Spleen (tissue), 11 donors: ENCODE data around the gene MYH7. TPM values are rescaled to one million over a fixed set of nuclear protein-coding genes. Genes with fewer than 3 reads are reported as not detected.
"Not testable (repeated sequence)": the region's sequence is repeated elsewhere in the genome, so short reads cannot be mapped to it uniquely, and the experiment has no call there.

Experiments
- DNase-seq: peaks from one replicate; pipeline ENCODE4 v3.0.0-alpha.2; 2020
- H3K27ac ChIP-seq, 8 donors: fragments of 200-600 bp; sonication (generic) in 7 of 8; 1 replicate in 4 of 8; 2 replicates in 4 of 8; pipeline versions ENCODE4 v1.5.0 to v1.8.0; 2016 to 2021; ENCODE audit warnings: inconsistent platforms in 4 of 8, mild to moderate bottlenecking in 4 of 8, moderate library complexity in 1 of 8
- H3K27me3 ChIP-seq, 7 donors: fragments of 200-600 bp; sonication (generic) in 6 of 7; replicated peaks in 1 of 7; 1 replicate in 4 of 7; 2 replicates in 3 of 7; pipeline versions ENCODE4 v1.5.0 to v1.8.0; 2016 to 2021; ENCODE audit warnings: inconsistent platforms in 3 of 7, mild to moderate bottlenecking in 1 of 7
- H3K36me3 ChIP-seq, 6 donors: fragments of 200-600 bp; sonication (generic) in 5 of 6; 1 replicate in 4 of 6; 2 replicates in 2 of 6; pipeline versions ENCODE4 v1.5.0 to v1.8.0; 2016 to 2021; ENCODE audit warnings: inconsistent platforms in 2 of 6
- H3K4me1 ChIP-seq, 6 donors: fragments of 200-600 bp; sonication (generic) in 5 of 6; 1 replicate in 3 of 6; 2 replicates in 3 of 6; pipeline versions ENCODE4 v1.5.0 to v1.8.0; 2016 to 2021; ENCODE audit warnings: inconsistent platforms in 3 of 6
- H3K4me3 ChIP-seq, 8 donors: fragments of 200-600 bp; sonication (generic) in 7 of 8; 1 replicate in 4 of 8; 2 replicates in 4 of 8; pipeline versions ENCODE4 v1.5.0 to v1.8.0; 2016 to 2021; ENCODE audit warnings: inconsistent platforms in 4 of 8, mild to moderate bottlenecking in 4 of 8, moderate library complexity in 2 of 8
- H3K9me3 ChIP-seq, 8 donors: fragments of 200-600 bp; sonication (generic) in 7 of 8; 1 replicate in 4 of 8; 2 replicates in 4 of 8; pipeline versions ENCODE4 v1.5.0 to v1.8.0; 2016 to 2021; ENCODE audit warnings: inconsistent platforms in 4 of 8
- CTCF ChIP-seq, 11 experiments: fragments of 200-600 bp in 7 of 11; fragments of 450-650 bp in 4 of 11; sonication (generic) in 4 of 11; IDR thresholded peaks in 8 of 11; conservative IDR thresholded peaks in 3 of 11; 1 replicate in 7 of 11; 2 replicates in 4 of 11; pipeline versions ENCODE4 v1.4.0 to v1.8.0; 2016 to 2021; ENCODE audit warnings: antibody characterized with exemption in 11 of 11, inconsistent platforms in 4 of 11, mild to moderate bottlenecking in 1 of 11
- POLR2A ChIP-seq, 3 donors: fragments of 450-650 bp; IDR thresholded peaks; one replicate each; pipeline ENCODE4 v1.5.1; 2017; ENCODE audit warnings: antibody characterized with exemption in 3 of 3, mild to moderate bottlenecking in 1 of 3
- POLR2AphosphoS5 ChIP-seq, 3 donors: sonication (generic); formaldehyde crosslinking; IDR thresholded peaks; one replicate each; pipeline ENCODE4 v1.5.1; 2017; ENCODE audit warnings: antibody characterized with exemption in 3 of 3
- WGBS, 5 donors: extraction: QIAGEN DNeasy Blood & Tissue Kit in 3 of 5; methylation state at CpG; one replicate each; pipeline versions ENCODE4 v1.1.5 to v1.1.7; 2013 to 2018; 5-methylcytosine and 5-hydroxymethylcytosine counted together
- intact Hi-C: fragments of 100-400 bp; cut with DNase I; formaldehyde crosslinking; loops from one replicate; pipeline ENCODE4 v1.15.0; 2023; ENCODE audit warnings: low total_unique reads
- polyA plus RNA-seq, 3 donors: library from polyadenylated mRNA; stranded (reverse); fragments of 200-250 nt; gene quantifications; one replicate each; pipeline ENCODE4 v1.2.1, GENCODE V29; 2013
- total RNA-seq, 7 donors: library from RNA; depleted of rRNA in 3 of 7; stranded (reverse); fragments of >200 nt in 3 of 7; fragmentation: NEBNext Ultra II Directional in 4 of 7; extraction: Animal tissue kit (Norgen Biotek cat#: 25700) in 4 of 7; gene quantifications; one replicate each; pipeline versions ENCODE4 v1.1.0 to v1.2.1, GENCODE V29; 2016 to 2021
- donor health status: healthy with polysubstance abuse.
- donor health status: DM: no; HTN: no; CAD: no; lungs with moderate emphysema.
- donor health status: DM: no; HTN: no; CAD: no.
- donor health status: Bipolar disorder and iron deficiency.
- donor health status: healthy.
- donor health status: DM: no; HTN: no; CAD: no.
- donor health status: DM: yes; HTN: yes; CAD: no.

MYH7 gene
- total and polyA plus RNA-seq, 10 donors: 0.06 to 0.65 (median 0.11) TPM; not detected in 6

DNA sequence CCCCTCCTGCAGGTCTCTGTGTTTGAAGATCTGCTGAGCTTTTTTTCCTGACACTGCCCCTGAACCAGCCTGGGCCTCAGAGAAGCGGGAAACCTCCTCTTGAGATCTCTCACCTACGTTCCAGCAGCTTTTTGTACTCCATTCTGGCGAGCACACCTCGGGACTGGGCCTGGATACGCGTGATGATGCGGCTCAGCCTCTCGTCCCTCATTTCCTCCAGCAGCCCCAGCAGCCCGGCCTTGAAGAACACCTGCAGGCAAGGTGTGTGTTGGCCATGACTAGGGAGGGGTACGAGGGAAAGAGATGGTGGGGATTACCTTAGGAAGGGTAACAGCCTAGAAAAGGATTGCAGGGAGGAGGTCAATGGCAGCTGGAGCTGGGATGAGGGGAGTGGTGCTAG lies 10.3 kb downstream of the MYH7 start:
- intact Hi-C loops: no loop called here
- WGBS, 5 donors: 74 to 89% (median 79%) methylated on average over 10 of the region's 10 CpGs

GRCh38 chr14:23423657-23424056 lies 11.8 kb downstream of the MYH7 start:
- H3K4me3 ChIP-seq: no peak overlapping the region
- H3K4me1 ChIP-seq: no peaks in the 10 kb centered on the region
- no peaks in the 10 kb centered on the region for H3K9me3 ChIP-seq
- peaks cover 0 to 14% (median 0%) of the 10 kb centered on the region in 7 donors for H3K27me3 ChIP-seq
- H3K27ac ChIP-seq: no peak overlapping the region
- intact Hi-C loops: no loop called here
- 85 to 89% (median 88%) methylated on average over 6 of the region's 6 CpGs for WGBS, 5 donors
- no peak for TF ChIP-seq POLR2A (IDR thresholded peaks at IDR 0.05)
- no peak for TF ChIP-seq POLR2AphosphoS5 (IDR thresholded peaks at IDR 0.05)
- no peak for TF ChIP-seq CTCF (IDR thresholded peaks at IDR 0.05 in 8 of 11, conservative IDR thresholded peaks at IDR 0.05 in 3 of 11)
- no peaks in the 10 kb centered on the region for H3K36me3 ChIP-seq
- no peak for DNase-seq

More for the DNA sequence above, 10.3 kb downstream of the MYH7 start:
- TF ChIP-seq CTCF (IDR thresholded peaks at IDR 0.05 in 8 of 11, conservative IDR thresholded peaks at IDR 0.05 in 3 of 11) (no peak), POLR2AphosphoS5 (IDR thresholded peaks at IDR 0.05) (no peak), POLR2A (IDR thresholded peaks at IDR 0.05) (no peak)
- no peaks in the 10 kb centered on the region for H3K4me1 ChIP-seq
- H3K36me3 ChIP-seq: no peaks in the 10 kb centered on the region
- H3K27ac ChIP-seq: no peak overlapping the region
- peaks cover 0 to 18% (median 0%) of the 10 kb centered on the region in 7 donors for H3K27me3 ChIP-seq
- DNase-seq: no peak
- no peak overlapping the region for H3K4me3 ChIP-seq
- H3K9me3 ChIP-seq: no peaks in the 10 kb centered on the region

- Histone ChIP-seq H3K4me1 (no peaks in the 10 kb centered on the region), H3K27me3 (peaks cover 0 to 29% (median 0%) of the 10 kb centered on the region in 7 donors), H3K36me3 (no peaks in the 10 kb centered on the region), H3K4me3 (no peak overlapping the region), H3K27ac (no peak overlapping the region), H3K9me3 (no peaks in the 10 kb centered on the region)
- TF ChIP-seq POLR2AphosphoS5 (IDR thresholded peaks at IDR 0.05) (no peak), CTCF (IDR thresholded peaks at IDR 0.05 in 8 of 11, conservative IDR thresholded peaks at IDR 0.05 in 3 of 11) (no peak)
- intact Hi-C loops: no loop called here
- no peak for DNase-seq
These were observed 13.9 kb downstream of the MYH7 start for GRCh38 chr14:23421594-23421993.

DNA sequence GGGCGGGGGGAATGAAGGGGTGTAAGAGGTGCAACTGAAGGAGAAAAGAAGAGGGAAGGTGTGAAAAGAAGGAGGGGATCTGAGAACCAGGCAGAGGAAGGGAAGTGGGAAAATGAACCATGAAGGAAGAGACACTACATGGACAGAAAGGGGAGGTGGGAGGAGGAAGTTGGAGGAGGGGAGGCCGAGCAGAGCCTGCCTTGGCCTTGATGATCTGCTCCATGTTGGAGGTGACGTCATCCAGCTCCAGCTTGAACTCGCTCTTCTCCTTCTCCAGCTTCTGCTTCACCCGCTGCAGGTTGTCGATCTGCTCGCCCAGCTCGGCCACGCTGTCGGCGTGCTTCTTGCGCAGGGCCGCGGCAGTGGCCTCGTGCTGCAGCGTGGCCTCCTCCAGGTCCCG lies 15.8 kb downstream of the MYH7 start:
- H3K4me1 ChIP-seq, H3K36me3 ChIP-seq, H3K27ac ChIP-seq, H3K9me3 ChIP-seq, DNase-seq, H3K4me3 ChIP-seq, intact Hi-C loops: not testable (repeated sequence)
- H3K27me3 ChIP-seq: peaks cover 0 to 29% (median 0%) of the 10 kb centered on the region in 7 donors
- 61 to 85% (median 70%) methylated on average over 2 to 5 of the region's 17 CpGs for WGBS, 5 donors

GRCh38 chr14:23418021-23418420 lies 17.4 kb downstream of the MYH7 start:
- WGBS, 5 donors: 83 to 92% (median 91%) methylated on average over 21 of the region's 21 CpGs
- no peaks in the 10 kb centered on the region for H3K9me3 ChIP-seq
- H3K36me3 ChIP-seq: no peaks in the 10 kb centered on the region
- no peak for DNase-seq
- no peak for TF ChIP-seq POLR2AphosphoS5 (IDR thresholded peaks at IDR 0.05)
- intact Hi-C loops: no loop called here
- H3K4me3 ChIP-seq: no peak overlapping the region
- no peaks in the 10 kb centered on the region for H3K4me1 ChIP-seq
- no peak overlapping the region for H3K27ac ChIP-seq
- H3K27me3 ChIP-seq: peaks cover 0 to 29% (median 0%) of the 10 kb centered on the region in 7 donors

GRCh38 chr14:23417269-23417668 lies 18.2 kb downstream of the MYH7 start:
- 70 to 86% (median 78%) methylated on average over 10 to 12 of the region's 12 CpGs for WGBS, 5 donors
- H3K36me3 ChIP-seq, H3K9me3 ChIP-seq, H3K4me3 ChIP-seq, H3K4me1 ChIP-seq, H3K27ac ChIP-seq, intact Hi-C loops, DNase-seq: not testable (repeated sequence)
- peaks cover 0 to 31% (median 0%) of the 10 kb centered on the region in 7 donors for H3K27me3 ChIP-seq
